NCI-H1694 treated with DMSO at 0.1 percent for 48 hours (cell line): ENCODE measurements around the gene POC1A.

ENCODE experiments used
- DNase-seq: peaks from one replicate; lab custom pipeline; 2025; lab: John Stamatoyannopoulos, UW

The POC1A gene

GRCh38 chr3:52104684-52105640 lies 49.3 kb downstream of the POC1A start:
- DNase-seq, result no peak

- no peak for DNase-seq
Observed at GRCh38 chr3:52102934-52103333, 51.3 kb downstream of the POC1A start.

- DNase-seq, result no peak
Observed at GRCh38 chr3:52099001-52099401, 55.2 kb downstream of the POC1A start.

- no peak for DNase-seq
Observed at GRCh38 chr3:52097851-52098507, 56.2 kb downstream of the POC1A start.

- DNase-seq, result no peak
Observed at GRCh38 chr3:52095990-52096775, 58.0 kb downstream of the POC1A start.

- DNase-seq, result no peak
Observed at GRCh38 chr3:52094571-52095485, 59.4 kb downstream of the POC1A start.

- DNase-seq, result no peak
Observed at GRCh38 chr3:52093756-52094545, 60.3 kb downstream of the POC1A start.

- no peak for DNase-seq
Observed at GRCh38 chr3:52092891-52093290, 61.3 kb downstream of the POC1A start.

GRCh38 chr3:52092271-52092660 lies 62.0 kb downstream of the POC1A start:
- DNase-seq, result no peak

- no peak for DNase-seq
Observed at GRCh38 chr3:52091586-52092270, 62.5 kb downstream of the POC1A start.

GRCh38 chr3:52090933-52091468 lies 63.2 kb downstream of the POC1A start:
- no peak for DNase-seq

GRCh38 chr3:52090131-52090932 lies 63.9 kb downstream of the POC1A start:
- no peak for DNase-seq

GRCh38 chr3:52089691-52090090 lies 64.5 kb downstream of the POC1A start:
- DNase-seq, result no peak

GRCh38 chr3:52088445-52089367 lies 65.5 kb downstream of the POC1A start:
- DNase-seq, result no peak

GRCh38 chr3:52087731-52088130 lies 66.5 kb downstream of the POC1A start:
- no peak for DNase-seq

GRCh38 chr3:52086976-52087663 lies 67.1 kb downstream of the POC1A start:
- no peak for DNase-seq

GRCh38 chr3:52086461-52086860 lies 67.8 kb downstream of the POC1A start:
- no peak for DNase-seq
